ENCODE results near the gene RNF144A.

The RNF144A gene

GRCh38 chr2:7016148-7016547, 98.9 kb downstream of the RNF144A start:
- TF ChIP-seq MAX (IDR thresholded peaks at IDR 0.05): no peak
- TF ChIP-seq CREB1 (IDR thresholded peaks at IDR 0.05; ENCODE audit: low read depth): no peak
- TF ChIP-seq FOXM1 (IDR thresholded peaks at IDR 0.05; ENCODE audit: borderline replicate concordance, low read depth): no peak
- no peak for TF ChIP-seq REST (IDR thresholded peaks at IDR 0.05; ENCODE audit: low read depth)
- no peak for TF ChIP-seq EP300 (IDR thresholded peaks at IDR 0.05; ENCODE audit: borderline replicate concordance)
- TF ChIP-seq CEBPB (IDR thresholded peaks at IDR 0.05): no peak
- TF ChIP-seq ZBTB7A (IDR thresholded peaks at IDR 0.05; ENCODE audit: low read depth): no peak
- no peak for TF ChIP-seq TAF1 (IDR thresholded peaks at IDR 0.05; ENCODE audit: low read depth)
- TF ChIP-seq TEAD4 (IDR thresholded peaks at IDR 0.05): no peak
- TF ChIP-seq USF1 (IDR thresholded peaks at IDR 0.05): no peak
- no peak for TF ChIP-seq RAD21 (IDR thresholded peaks at IDR 0.05; ENCODE audit: low read depth)
- TF ChIP-seq TCF12 (IDR thresholded peaks at IDR 0.05; ENCODE audit: low read depth): no peak

- no peak for TF ChIP-seq FOXM1 (IDR thresholded peaks at IDR 0.05; ENCODE audit: borderline replicate concordance, low read depth)
- no peak for TF ChIP-seq CREB1 (IDR thresholded peaks at IDR 0.05; ENCODE audit: low read depth)
- no peak for TF ChIP-seq TAF1 (IDR thresholded peaks at IDR 0.05; ENCODE audit: low read depth)
- TF ChIP-seq CEBPB (IDR thresholded peaks at IDR 0.05): no peak
- TF ChIP-seq RAD21 (IDR thresholded peaks at IDR 0.05; ENCODE audit: low read depth): no peak
- no peak for TF ChIP-seq EP300 (IDR thresholded peaks at IDR 0.05; ENCODE audit: borderline replicate concordance)
- no peak for TF ChIP-seq YY1 (IDR thresholded peaks at IDR 0.05; ENCODE audit: low read depth)
- TF ChIP-seq REST (IDR thresholded peaks at IDR 0.05; ENCODE audit: low read depth): no peak
- TF ChIP-seq ZBTB7A (IDR thresholded peaks at IDR 0.05; ENCODE audit: low read depth): no peak
- TF ChIP-seq EGR1 (IDR thresholded peaks at IDR 0.05): no peak
- no peak for TF ChIP-seq USF1 (IDR thresholded peaks at IDR 0.05)
- no peak for TF ChIP-seq TEAD4 (IDR thresholded peaks at IDR 0.05)
- no peak for TF ChIP-seq NFIC (IDR thresholded peaks at IDR 0.05)
- TF ChIP-seq TCF12 (IDR thresholded peaks at IDR 0.05; ENCODE audit: low read depth): no peak
- no peak for TF ChIP-seq MAX (IDR thresholded peaks at IDR 0.05)
Measured at GRCh38 chr2:7016601-7017211, 99.5 kb downstream of the RNF144A start.

GRCh38 chr2:7017671-7018281, 100.6 kb downstream of the RNF144A start:
- TF ChIP-seq FOXM1 (IDR thresholded peaks at IDR 0.05; ENCODE audit: borderline replicate concordance, low read depth): no peak

- TF ChIP-seq MAX (IDR thresholded peaks at IDR 0.05) (no peak), NFIC (IDR thresholded peaks at IDR 0.05) (no peak), CREB1 (IDR thresholded peaks at IDR 0.05; ENCODE audit: low read depth) (no peak), REST (IDR thresholded peaks at IDR 0.05; ENCODE audit: low read depth) (no peak), TAF1 (IDR thresholded peaks at IDR 0.05; ENCODE audit: low read depth) (no peak), USF1 (IDR thresholded peaks at IDR 0.05) (no peak), YY1 (IDR thresholded peaks at IDR 0.05; ENCODE audit: low read depth) (no peak), FOXM1 (IDR thresholded peaks at IDR 0.05; ENCODE audit: borderline replicate concordance, low read depth) (no peak), RAD21 (IDR thresholded peaks at IDR 0.05; ENCODE audit: low read depth) (no peak), EP300 (IDR thresholded peaks at IDR 0.05; ENCODE audit: borderline replicate concordance) (no peak)
Measured at GRCh38 chr2:7018282-7018701, 101.1 kb downstream of the RNF144A start.

Measured in Ishikawa (cell line).